ENCODE measurements around the gene GATA1. TPM values are rescaled to one million over a fixed set of nuclear protein-coding genes. Genes with fewer than 3 reads are reported as not detected.

GATA1 gene
- total RNA-seq, 1 donor from 2014 or later = not detected

DNA sequence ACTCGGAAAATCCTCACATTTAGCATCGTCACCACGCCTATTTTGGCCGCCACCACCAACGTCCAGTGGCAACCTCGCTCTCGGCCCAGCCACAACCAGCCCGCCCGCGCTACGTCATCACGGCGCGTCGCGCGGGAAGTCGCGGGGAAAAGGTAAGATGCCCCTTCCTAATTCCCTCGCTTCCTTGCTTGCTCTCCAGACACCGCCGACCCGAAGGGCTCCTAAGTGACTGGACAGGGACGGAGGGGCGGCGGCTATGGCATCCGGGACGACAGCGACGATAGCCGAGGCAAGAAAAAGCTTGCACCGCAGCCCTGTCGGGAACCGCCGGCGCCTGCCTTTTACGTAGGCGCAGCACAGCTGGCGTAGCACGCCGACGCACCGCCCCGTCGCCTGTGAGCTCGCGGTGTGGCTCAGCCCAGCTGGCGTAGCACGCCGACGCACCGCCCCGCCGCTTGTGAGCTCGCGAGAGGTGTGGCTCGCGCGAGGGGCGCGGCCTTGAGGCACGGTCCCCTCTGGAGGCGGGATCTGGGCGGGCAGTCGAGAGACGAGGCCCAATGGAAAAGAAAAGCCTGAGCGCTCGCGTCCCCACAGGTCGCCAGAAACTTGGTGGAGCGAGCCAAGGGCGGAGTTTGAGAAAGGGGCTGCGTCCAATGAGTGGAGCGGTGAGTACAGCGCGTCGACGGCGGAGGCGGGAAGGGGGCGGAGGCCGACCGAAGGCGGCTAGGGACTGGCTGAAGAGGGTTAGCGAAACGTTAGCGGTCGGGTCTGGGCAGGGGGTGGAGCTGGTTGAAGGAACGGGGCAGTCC, 15.1 kb downstream of the GATA1 start, which contains the start of gene HDAC6:
TSS of gene HDAC6 (plus strand) at position 788 of the 809 bp plus-strand sequence. CDS start 626 bp downstream, outside the sequence.
- TF ChIP-seq, protein P1, sequence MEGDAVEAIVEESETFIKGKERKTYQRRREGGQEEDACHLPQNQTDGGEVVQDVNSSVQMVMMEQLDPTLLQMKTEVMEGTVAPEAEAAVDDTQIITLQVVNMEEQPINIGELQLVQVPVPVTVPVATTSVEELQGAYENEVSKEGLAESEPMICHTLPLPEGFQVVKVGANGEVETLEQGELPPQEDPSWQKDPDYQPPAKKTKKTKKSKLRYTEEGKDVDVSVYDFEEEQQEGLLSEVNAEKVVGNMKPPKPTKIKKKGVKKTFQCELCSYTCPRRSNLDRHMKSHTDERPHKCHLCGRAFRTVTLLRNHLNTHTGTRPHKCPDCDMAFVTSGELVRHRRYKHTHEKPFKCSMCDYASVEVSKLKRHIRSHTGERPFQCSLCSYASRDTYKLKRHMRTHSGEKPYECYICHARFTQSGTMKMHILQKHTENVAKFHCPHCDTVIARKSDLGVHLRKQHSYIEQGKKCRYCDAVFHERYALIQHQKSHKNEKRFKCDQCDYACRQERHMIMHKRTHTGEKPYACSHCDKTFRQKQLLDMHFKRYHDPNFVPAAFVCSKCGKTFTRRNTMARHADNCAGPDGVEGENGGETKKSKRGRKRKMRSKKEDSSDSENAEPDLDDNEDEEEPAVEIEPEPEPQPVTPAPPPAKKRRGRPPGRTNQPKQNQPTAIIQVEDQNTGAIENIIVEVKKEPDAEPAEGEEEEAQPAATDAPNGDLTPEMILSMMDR (conservative IDR thresholded peaks at IDR 0.05) = no peak
- no peaks in the 10 kb centered on the region for H3K27me3 Mint-ChIP-seq (ENCODE audit: low read depth)
- peaks cover 4% of the 10 kb centered on the region for H3K9me3 Mint-ChIP-seq
- peaks cover 21% of the 10 kb centered on the region for H3K4me1 Mint-ChIP-seq
- peak within 1 kb of the TSS; percentile 97 for H3K27ac Mint-ChIP-seq (ENCODE audit: unreplicated experiment)
- peak within 1 kb of the TSS; percentile 96 for H3K4me3 Mint-ChIP-seq
- DNase-seq (ENCODE audit: low read depth, low spot score) = peak; percentile 78
- H3K36me3 Mint-ChIP-seq (ENCODE audit: low read depth) = peaks cover 12% of the 10 kb centered on the region

DNA sequence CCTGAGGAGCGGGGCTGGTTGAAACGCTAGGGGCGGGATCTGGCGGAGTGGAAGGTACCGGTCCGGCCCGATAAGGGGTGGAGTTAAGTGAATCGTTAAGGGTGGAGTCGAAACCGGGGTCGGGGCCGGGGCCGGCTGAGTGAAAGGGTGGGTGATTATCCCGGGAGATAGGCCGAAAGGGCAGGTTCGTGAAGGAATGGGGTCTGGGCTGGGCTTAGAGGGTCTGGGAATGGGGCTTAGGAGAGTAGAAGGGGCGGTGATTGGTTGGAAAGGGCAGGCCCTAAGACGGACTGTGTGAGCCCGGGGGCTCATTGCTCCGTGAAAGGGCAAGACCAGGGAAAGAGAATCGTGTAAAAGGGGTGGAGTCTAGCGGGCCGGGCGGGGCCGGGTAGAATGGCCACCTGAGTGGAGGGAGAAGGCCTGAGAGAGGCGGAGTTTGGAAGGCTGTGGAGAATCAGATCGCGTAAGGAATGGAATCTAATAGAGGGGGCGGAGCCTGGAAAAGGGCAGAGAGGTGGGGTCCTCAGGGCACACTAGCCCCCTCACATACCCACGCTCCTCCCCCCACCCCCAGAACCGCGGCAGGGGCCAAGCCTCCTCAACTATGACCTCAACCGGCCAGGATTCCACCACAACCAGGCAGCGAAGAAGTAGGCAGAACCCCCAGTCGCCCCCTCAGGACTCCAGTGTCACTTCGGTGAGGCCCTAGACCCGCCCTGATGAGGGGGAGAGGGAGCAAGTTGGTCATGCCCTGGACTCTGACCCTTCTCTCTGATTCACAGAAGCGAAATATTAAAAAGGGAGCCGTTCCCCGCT, 15.9 kb downstream of the GATA1 start:
- no peaks in the 10 kb centered on the region for H3K27me3 Mint-ChIP-seq (ENCODE audit: low read depth)
- H3K27ac Mint-ChIP-seq (ENCODE audit: unreplicated experiment) = peak overlapping the region; percentile 97
- peak overlapping the region; percentile 96 for H3K4me3 Mint-ChIP-seq
- TF ChIP-seq, protein P1 (conservative IDR thresholded peaks at IDR 0.05) = no peak
- DNase-seq (ENCODE audit: low read depth, low spot score) = peak; percentile 61
- H3K36me3 Mint-ChIP-seq (ENCODE audit: low read depth) = peaks cover 12% of the 10 kb centered on the region
- H3K9me3 Mint-ChIP-seq = peaks cover 4% of the 10 kb centered on the region
- peaks cover 21% of the 10 kb centered on the region for H3K4me1 Mint-ChIP-seq

DNA sequence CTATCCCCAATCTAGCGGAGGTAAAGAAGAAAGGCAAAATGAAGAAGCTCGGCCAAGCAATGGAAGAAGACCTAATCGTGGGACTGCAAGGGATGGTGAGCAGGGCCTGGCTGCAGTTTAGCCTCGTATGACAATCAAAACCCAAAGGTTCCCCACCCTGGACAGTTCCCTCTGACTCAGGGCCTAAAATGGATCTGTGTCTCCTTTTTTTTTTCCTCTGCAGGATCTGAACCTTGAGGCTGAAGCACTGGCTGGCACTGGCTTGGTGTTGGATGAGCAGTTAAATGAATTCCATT, 16.5 kb downstream of the GATA1 start:
- peaks cover 21% of the 10 kb centered on the region for H3K4me1 Mint-ChIP-seq
- peaks cover 12% of the 10 kb centered on the region for H3K36me3 Mint-ChIP-seq (ENCODE audit: low read depth)
- peak overlapping the region; percentile 97 for H3K27ac Mint-ChIP-seq (ENCODE audit: unreplicated experiment)
- H3K4me3 Mint-ChIP-seq = peak overlapping the region; percentile 96
- TF ChIP-seq, protein P1 (conservative IDR thresholded peaks at IDR 0.05) = no peak
- H3K9me3 Mint-ChIP-seq = peaks cover 4% of the 10 kb centered on the region
- DNase-seq (ENCODE audit: low read depth, low spot score) = no peak
- no peaks in the 10 kb centered on the region for H3K27me3 Mint-ChIP-seq (ENCODE audit: low read depth)

DNA sequence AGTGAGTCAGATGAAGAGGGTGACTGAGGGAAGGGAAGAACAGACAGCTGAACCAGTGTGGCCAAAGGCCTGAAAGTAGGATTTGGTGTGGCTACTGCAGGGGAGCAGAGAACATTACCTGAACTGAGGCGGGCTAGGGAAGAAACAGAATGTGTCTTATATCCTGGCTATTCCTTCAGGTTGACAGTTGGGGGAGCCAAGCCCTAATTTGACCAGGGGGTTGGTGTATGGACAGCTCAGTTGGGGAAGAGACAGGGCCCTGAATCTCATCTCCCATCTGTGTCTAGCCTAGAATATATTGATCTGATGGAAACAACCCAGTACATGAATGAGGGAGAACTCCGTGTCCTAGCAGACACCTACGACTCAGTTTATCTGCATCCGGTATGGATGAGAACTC, 19.7 kb downstream of the GATA1 start:
- no peak for DNase-seq (ENCODE audit: low read depth, low spot score)
- TF ChIP-seq, protein P1 (conservative IDR thresholded peaks at IDR 0.05) = no peak
- peak overlapping the region; percentile 1 for H3K4me3 Mint-ChIP-seq
- no peaks in the 10 kb centered on the region for H3K27me3 Mint-ChIP-seq (ENCODE audit: low read depth)
- H3K4me1 Mint-ChIP-seq = peaks cover 16% of the 10 kb centered on the region
- no peak overlapping the region for H3K27ac Mint-ChIP-seq (ENCODE audit: unreplicated experiment)
- peaks cover 4% of the 10 kb centered on the region for H3K9me3 Mint-ChIP-seq
- H3K36me3 Mint-ChIP-seq (ENCODE audit: low read depth) = peaks cover 12% of the 10 kb centered on the region

DNA sequence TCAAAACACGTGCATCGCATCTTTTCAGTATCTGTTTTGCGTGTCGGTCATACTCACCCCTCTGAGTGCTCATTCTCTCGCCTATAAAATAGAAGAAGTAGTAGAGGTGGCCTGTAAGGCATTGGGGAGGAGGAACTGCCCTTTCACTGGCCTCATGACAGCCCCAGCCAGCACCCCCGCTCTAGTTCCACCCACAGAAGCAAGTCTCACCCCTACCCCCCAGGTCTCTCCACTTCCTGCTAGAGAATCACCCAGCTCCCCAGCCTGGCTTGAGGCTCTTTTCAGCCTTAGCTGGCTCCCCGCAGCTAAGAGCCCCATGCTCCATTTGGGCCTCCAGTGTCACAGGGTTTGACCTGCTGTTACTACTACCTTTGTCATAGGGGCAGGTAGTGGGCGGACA, 27.3 kb downstream of the GATA1 start:
- Mint-ChIP-seq H3K27ac (ENCODE audit: unreplicated experiment) (no peak overlapping the region), H3K9me3 (no peaks in the 10 kb centered on the region), H3K4me3 (no peak overlapping the region), H3K36me3 (ENCODE audit: low read depth) (peaks cover 5% of the 10 kb centered on the region), H3K4me1 (no peaks in the 10 kb centered on the region), H3K27me3 (ENCODE audit: low read depth) (no peaks in the 10 kb centered on the region)
- TF ChIP-seq, protein P1 (conservative IDR thresholded peaks at IDR 0.05) = no peak
- no peak for DNase-seq (ENCODE audit: low read depth, low spot score)
